Erythroblast (primary cell): ENCODE data around the gene HOXD9.

Source experiments
- GATA1 ChIP-seq: IDR thresholded peaks from 2 replicates; pipeline ENCODE4 v1.6.1; 2011; ENCODE audit warnings: low read depth, mild to moderate bottlenecking, control low read depth, low read length, moderate library complexity
- POLR2A ChIP-seq: IDR thresholded peaks from 2 replicates; pipeline ENCODE4 v1.6.1; 2011; ENCODE audit warnings: mild to moderate bottlenecking, low read length

- TF ChIP-seq POLR2A (no peak), GATA1 (no peak)
Measured at GRCh38 chr2:176093898-176094249, 28.6 kb upstream of the HOXD9 start.
